Activated naive CD4-positive, alpha-beta T cell treated with anti-CD3 and anti-CD28 coated beads, Interleukin-2, amount 50 U/mL, for 24 hours (primary cell): ENCODE results near the gene FBXO38.
"Not testable (repeated sequence)": the region's sequence is repeated elsewhere in the genome, so short reads cannot be mapped to it uniquely, and the experiment has no call there.

Source experiments
- H3K27ac Mint-ChIP-seq: one replicate; pipeline ENCODE4 v1.8.0; 2021; ENCODE audit warnings: mild to moderate bottlenecking, mixed read lengths
- H3K27me3 Mint-ChIP-seq: one replicate; pipeline ENCODE4 v1.8.0; 2021; ENCODE audit warnings: mixed read lengths
- H3K36me3 Mint-ChIP-seq: one replicate; pipeline ENCODE4 v1.8.0; 2021; ENCODE audit warnings: mixed read lengths
- H3K4me1 Mint-ChIP-seq: one replicate; pipeline ENCODE4 v1.8.0; 2021; ENCODE audit warnings: mixed read lengths
- H3K4me3 Mint-ChIP-seq: one replicate; pipeline ENCODE4 v1.8.0; 2021; ENCODE audit warnings: mild to moderate bottlenecking, mixed read lengths
- H3K9me3 Mint-ChIP-seq: one replicate; pipeline ENCODE4 v1.8.0; 2021; ENCODE audit warnings: mixed read lengths

The FBXO38 gene

DNA sequence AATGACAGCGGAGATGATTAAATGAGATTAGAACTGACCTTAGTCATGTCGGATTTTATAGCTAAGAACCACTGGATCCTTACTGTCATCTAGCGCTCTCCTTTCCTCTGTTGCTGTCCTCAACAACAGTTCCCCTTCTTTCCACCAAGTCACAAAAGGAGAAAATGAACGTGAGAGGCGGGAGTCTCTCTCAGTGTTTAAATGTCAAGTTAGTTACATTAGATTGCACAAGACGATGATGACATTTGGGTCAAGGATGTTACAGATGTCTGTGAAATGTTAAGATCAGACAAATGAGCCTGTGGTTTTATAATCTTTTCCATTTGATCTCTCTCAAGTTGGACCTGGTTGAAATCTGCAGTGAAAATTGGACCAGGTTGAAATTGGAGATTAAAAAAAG lies 53.5 kb downstream of the FBXO38 start:
- H3K27me3 Mint-ChIP-seq = no peaks in the 10 kb centered on the region
- no peak overlapping the region for H3K4me3 Mint-ChIP-seq
- H3K9me3 Mint-ChIP-seq = no peaks in the 10 kb centered on the region
- H3K27ac Mint-ChIP-seq = peak overlapping the region; percentile 93
- H3K4me1 Mint-ChIP-seq = peaks cover 7% of the 10 kb centered on the region
- H3K36me3 Mint-ChIP-seq = peaks cover 13% of the 10 kb centered on the region

DNA sequence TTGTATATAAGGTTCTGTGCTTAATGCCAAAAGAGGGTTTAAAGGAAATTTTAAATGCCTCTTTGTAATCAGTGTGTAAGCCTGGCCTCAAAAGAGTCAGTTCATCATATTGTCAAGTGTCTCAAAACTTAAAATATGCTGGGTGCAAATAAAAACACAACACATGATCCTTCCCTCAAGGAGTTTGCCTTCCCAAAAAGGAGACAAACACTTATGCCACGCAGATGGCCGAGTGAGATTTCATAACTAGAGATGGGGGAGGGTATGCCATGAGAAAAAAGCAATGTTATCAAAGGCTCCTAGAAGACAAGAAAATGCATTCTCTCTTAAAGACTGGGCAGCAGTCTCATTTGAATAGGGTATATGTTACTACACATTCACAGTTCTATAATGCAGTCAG lies 55.2 kb downstream of the FBXO38 start:
- Mint-ChIP-seq H3K9me3 (no peaks in the 10 kb centered on the region), H3K4me3 (no peak overlapping the region), H3K4me1 (peaks cover 9% of the 10 kb centered on the region), H3K27ac (no peak overlapping the region), H3K36me3 (peaks cover 9% of the 10 kb centered on the region), H3K27me3 (no peaks in the 10 kb centered on the region)

DNA sequence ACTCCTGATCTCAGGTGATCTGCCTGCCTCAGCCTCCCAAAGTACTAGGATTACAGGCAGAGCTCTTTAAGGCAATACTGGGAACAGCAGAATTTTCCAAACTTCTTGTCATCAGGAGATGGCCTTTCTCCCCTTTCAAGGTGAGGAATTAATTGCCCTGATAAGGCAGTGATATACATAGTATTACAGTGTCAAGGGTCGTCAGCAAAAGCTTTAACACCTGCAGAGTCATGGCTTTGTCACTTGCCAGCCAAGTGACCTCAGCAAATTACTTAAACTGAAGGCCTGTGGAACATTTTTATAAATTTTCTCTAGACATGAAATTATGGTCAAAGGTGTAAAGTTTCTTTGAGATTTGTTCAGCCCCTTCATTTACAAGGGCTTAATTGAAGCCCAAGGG lies 59.5 kb downstream of the FBXO38 start:
- H3K36me3 Mint-ChIP-seq = peaks cover 5% of the 10 kb centered on the region
- no peak overlapping the region for H3K27ac Mint-ChIP-seq

GRCh38 chr5:148443998-148444397 lies 60.2 kb downstream of the FBXO38 start:
- Mint-ChIP-seq H3K27ac (no peak overlapping the region), H3K27me3 (no peaks in the 10 kb centered on the region), H3K9me3 (no peaks in the 10 kb centered on the region), H3K4me1 (peaks cover 5% of the 10 kb centered on the region), H3K4me3 (no peak overlapping the region), H3K36me3 (peaks cover 5% of the 10 kb centered on the region)

More for the DNA sequence above, 59.5 kb downstream of the FBXO38 start:
- Mint-ChIP-seq H3K4me1 (peaks cover 5% of the 10 kb centered on the region), H3K27me3 (no peaks in the 10 kb centered on the region), H3K9me3 (no peaks in the 10 kb centered on the region), H3K4me3 (no peak overlapping the region)

- Mint-ChIP-seq H3K9me3 (no peaks in the 10 kb centered on the region), H3K27ac (no peak overlapping the region), H3K36me3 (peaks cover 2% of the 10 kb centered on the region), H3K4me3 (no peak overlapping the region), H3K4me1 (peaks cover 5% of the 10 kb centered on the region), H3K27me3 (no peaks in the 10 kb centered on the region)
Measured at GRCh38 chr5:148445578-148445977, 61.8 kb downstream of the FBXO38 start.

- no peak overlapping the region for H3K4me3 Mint-ChIP-seq
- H3K9me3 Mint-ChIP-seq = no peaks in the 10 kb centered on the region
- H3K36me3 Mint-ChIP-seq = no peaks in the 10 kb centered on the region
- no peak overlapping the region for H3K27ac Mint-ChIP-seq
- peaks cover 5% of the 10 kb centered on the region for H3K4me1 Mint-ChIP-seq
- H3K27me3 Mint-ChIP-seq = no peaks in the 10 kb centered on the region
Measured at GRCh38 chr5:148446611-148447010, 62.9 kb downstream of the FBXO38 start.

- Mint-ChIP-seq H3K27ac (no peak overlapping the region), H3K36me3 (no peaks in the 10 kb centered on the region), H3K4me1 (no peaks in the 10 kb centered on the region), H3K9me3 (no peaks in the 10 kb centered on the region), H3K27me3 (peaks cover 3% of the 10 kb centered on the region), H3K4me3 (no peak overlapping the region)
Measured at GRCh38 chr5:148452499-148453193, 68.9 kb downstream of the FBXO38 start.

DNA sequence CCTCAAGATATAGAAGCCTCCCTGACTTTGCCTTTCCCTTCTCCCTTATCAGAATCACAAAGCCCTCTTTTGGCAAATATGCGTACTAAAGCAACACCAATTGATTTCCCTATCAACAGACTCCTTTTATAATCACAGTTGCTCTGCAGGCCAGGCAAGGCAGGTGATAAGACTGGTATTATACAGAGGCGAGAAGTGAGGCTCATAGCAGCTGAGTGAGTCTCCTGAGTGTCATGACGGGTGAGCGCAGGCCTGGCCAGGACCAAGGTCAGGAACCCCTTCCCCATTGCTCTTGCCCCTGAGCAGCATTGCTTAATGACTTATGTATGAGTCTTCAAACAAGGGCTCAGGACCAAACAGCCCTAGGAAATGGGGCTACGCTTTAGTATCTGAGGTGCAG lies 70.8 kb downstream of the FBXO38 start:
- H3K27me3 Mint-ChIP-seq = peaks cover 3% of the 10 kb centered on the region
- peaks cover 2% of the 10 kb centered on the region for H3K4me1 Mint-ChIP-seq
- H3K27ac Mint-ChIP-seq = no peak overlapping the region
- H3K36me3 Mint-ChIP-seq = no peaks in the 10 kb centered on the region
- no peak overlapping the region for H3K4me3 Mint-ChIP-seq
- H3K9me3 Mint-ChIP-seq = no peaks in the 10 kb centered on the region

GRCh38 chr5:148455185-148455584 lies 71.4 kb downstream of the FBXO38 start:
- Mint-ChIP-seq H3K36me3 (no peaks in the 10 kb centered on the region), H3K27ac (no peak overlapping the region)

DNA sequence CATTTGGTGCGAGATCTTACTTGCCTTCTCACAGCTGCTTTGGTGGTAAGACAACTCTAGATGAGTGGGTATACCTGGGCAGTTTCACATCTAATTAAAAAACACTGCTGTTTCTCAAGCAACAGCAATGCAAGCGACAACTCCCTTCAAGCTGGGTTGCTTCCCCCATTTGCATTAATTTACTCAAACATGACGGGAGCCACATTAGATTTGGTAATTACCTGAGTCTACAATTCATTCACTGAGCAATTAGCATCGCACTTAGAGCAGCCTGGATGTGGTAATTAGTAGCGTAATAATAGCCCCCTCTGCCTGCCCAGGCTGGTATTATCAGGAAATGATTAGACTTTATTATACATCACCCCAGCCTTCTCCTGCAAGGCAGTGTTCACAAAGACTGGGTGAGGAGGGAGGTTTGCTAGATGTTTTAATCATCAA lies 73.4 kb downstream of the FBXO38 start:
- no peak overlapping the region for H3K4me3 Mint-ChIP-seq
- H3K27me3 Mint-ChIP-seq = peaks cover 4% of the 10 kb centered on the region
- H3K4me1 Mint-ChIP-seq = peaks cover 7% of the 10 kb centered on the region
- H3K36me3 Mint-ChIP-seq = no peaks in the 10 kb centered on the region
- no peak overlapping the region for H3K27ac Mint-ChIP-seq
- H3K9me3 Mint-ChIP-seq = no peaks in the 10 kb centered on the region

More at GRCh38 chr5:148455185-148455584, 71.4 kb downstream of the FBXO38 start:
- H3K27me3 Mint-ChIP-seq = peaks cover 4% of the 10 kb centered on the region
- H3K4me3 Mint-ChIP-seq = no peak overlapping the region
- H3K4me1 Mint-ChIP-seq = peaks cover 7% of the 10 kb centered on the region
- no peaks in the 10 kb centered on the region for H3K9me3 Mint-ChIP-seq

GRCh38 chr5:148458036-148458888 lies 74.5 kb downstream of the FBXO38 start:
- Mint-ChIP-seq H3K27ac (no peak overlapping the region), H3K4me3 (no peak overlapping the region), H3K36me3 (no peaks in the 10 kb centered on the region), H3K27me3 (peaks cover 4% of the 10 kb centered on the region), H3K9me3 (no peaks in the 10 kb centered on the region), H3K4me1 (peaks cover 7% of the 10 kb centered on the region)

DNA sequence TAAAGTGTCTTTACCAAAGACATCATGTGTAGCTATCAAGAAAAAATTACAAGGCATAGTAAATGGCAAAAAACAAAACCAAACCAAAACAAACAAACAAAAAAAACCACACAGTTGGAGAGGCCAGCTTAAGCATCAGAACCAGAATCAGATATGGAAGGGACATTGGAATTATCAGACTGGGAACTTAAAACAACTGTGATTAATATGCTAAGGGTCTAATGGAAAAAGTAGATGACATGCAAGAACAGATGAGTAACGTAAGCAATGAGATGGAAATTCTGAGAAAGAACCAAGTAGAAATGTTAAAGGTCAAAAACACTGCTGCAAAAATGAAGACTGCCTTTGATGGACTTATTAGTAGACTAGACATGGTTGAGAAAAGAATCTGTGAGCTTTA lies 75.9 kb downstream of the FBXO38 start:
- Mint-ChIP-seq H3K36me3 (no peaks in the 10 kb centered on the region), H3K9me3 (no peaks in the 10 kb centered on the region), H3K27me3 (peaks cover 4% of the 10 kb centered on the region), H3K4me3 (no peak overlapping the region), H3K27ac (no peak overlapping the region), H3K4me1 (peaks cover 7% of the 10 kb centered on the region)

- Mint-ChIP-seq H3K4me3 (no peak overlapping the region), H3K36me3 (no peaks in the 10 kb centered on the region), H3K27me3 (peaks cover 2% of the 10 kb centered on the region), H3K27ac (no peak overlapping the region), H3K4me1 (no peaks in the 10 kb centered on the region), H3K9me3 (no peaks in the 10 kb centered on the region)
Measured at GRCh38 chr5:148465381-148466235, 81.8 kb downstream of the FBXO38 start.

DNA sequence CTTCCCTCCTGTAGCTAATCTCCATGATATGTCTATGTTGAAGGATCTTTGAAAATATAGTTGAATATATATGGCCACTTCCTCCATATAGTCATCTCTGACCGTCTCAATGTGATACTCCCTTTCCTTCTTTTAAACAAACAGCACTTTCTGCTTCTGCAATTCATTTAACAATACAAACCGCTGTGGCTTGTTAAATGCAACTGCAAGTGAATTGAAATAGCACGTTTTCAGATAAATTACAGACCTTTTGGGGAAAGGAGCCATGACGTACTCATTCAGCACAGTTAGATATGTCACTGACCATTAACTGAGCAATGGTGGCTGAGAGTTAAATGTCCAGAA lies 82.5 kb downstream of the FBXO38 start:
- Mint-ChIP-seq H3K27ac (no peak overlapping the region), H3K4me3 (no peak overlapping the region), H3K27me3 (peaks cover 2% of the 10 kb centered on the region), H3K36me3 (no peaks in the 10 kb centered on the region), H3K4me1 (no peaks in the 10 kb centered on the region), H3K9me3 (no peaks in the 10 kb centered on the region)

DNA sequence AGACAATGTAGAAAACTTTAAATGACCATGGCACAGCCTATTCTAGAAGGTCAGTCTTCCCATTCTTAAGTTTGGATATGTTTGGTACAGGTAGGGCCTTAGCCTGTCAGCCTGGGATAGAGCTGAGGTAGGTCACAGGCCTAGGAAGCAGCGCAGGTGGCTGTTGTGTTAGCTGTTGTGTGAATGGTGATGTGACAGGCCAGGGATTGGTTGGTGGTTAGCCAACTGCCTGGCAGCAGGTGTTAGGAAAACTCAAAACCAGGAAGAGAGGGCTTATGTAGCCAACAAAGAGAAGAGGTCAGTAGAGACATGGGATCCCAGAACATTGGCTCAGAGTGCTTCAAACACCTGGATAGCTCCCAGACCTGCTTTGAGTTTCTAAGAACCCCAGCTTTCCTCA lies 84.2 kb downstream of the FBXO38 start:
- Mint-ChIP-seq H3K27ac (no peak overlapping the region), H3K4me3 (no peak overlapping the region), H3K36me3 (no peaks in the 10 kb centered on the region), H3K27me3 (peaks cover 2% of the 10 kb centered on the region), H3K4me1 (no peaks in the 10 kb centered on the region), H3K9me3 (no peaks in the 10 kb centered on the region)

DNA sequence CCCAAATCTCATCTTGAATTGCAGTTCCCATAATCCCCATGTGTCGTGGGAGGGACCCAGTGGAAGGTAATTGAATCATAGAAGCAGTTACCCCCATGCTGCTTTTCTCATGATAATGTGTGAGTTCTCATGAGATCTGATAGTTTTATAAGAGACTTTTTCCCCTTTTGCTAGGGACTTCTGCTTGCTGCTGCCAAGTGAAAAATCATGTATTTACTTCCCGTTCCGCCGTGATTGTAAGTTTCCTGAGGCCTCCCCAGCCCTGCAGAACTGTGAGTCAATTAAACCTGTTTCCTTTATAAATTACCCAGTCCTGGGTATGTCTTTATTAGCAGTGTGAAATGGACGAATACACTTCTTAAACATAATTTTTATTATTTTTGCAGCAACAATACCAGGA lies 85.0 kb downstream of the FBXO38 start:
- not testable (repeated sequence) for H3K4me3 Mint-ChIP-seq, H3K4me1 Mint-ChIP-seq, H3K9me3 Mint-ChIP-seq, H3K27ac Mint-ChIP-seq, H3K27me3 Mint-ChIP-seq, H3K36me3 Mint-ChIP-seq
